HG03135 (cell line): ENCODE results near the gene KEL.
"Not testable (repeated sequence)": the region's sequence is repeated elsewhere in the genome, so short reads cannot be mapped to it uniquely, and the experiment has no call there.

Experiments
- ATAC-seq: cut with Tn5 transposase; IDR thresholded peaks from one replicate; pipeline ENCODE4 v1.9.1; 2021; ENCODE audit warnings: mild to moderate bottlenecking, moderate library complexity; ENCODE audit not compliant: unreplicated experiment

The KEL gene, protein sequence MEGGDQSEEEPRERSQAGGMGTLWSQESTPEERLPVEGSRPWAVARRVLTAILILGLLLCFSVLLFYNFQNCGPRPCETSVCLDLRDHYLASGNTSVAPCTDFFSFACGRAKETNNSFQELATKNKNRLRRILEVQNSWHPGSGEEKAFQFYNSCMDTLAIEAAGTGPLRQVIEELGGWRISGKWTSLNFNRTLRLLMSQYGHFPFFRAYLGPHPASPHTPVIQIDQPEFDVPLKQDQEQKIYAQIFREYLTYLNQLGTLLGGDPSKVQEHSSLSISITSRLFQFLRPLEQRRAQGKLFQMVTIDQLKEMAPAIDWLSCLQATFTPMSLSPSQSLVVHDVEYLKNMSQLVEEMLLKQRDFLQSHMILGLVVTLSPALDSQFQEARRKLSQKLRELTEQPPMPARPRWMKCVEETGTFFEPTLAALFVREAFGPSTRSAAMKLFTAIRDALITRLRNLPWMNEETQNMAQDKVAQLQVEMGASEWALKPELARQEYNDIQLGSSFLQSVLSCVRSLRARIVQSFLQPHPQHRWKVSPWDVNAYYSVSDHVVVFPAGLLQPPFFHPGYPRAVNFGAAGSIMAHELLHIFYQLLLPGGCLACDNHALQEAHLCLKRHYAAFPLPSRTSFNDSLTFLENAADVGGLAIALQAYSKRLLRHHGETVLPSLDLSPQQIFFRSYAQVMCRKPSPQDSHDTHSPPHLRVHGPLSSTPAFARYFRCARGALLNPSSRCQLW

DNA sequence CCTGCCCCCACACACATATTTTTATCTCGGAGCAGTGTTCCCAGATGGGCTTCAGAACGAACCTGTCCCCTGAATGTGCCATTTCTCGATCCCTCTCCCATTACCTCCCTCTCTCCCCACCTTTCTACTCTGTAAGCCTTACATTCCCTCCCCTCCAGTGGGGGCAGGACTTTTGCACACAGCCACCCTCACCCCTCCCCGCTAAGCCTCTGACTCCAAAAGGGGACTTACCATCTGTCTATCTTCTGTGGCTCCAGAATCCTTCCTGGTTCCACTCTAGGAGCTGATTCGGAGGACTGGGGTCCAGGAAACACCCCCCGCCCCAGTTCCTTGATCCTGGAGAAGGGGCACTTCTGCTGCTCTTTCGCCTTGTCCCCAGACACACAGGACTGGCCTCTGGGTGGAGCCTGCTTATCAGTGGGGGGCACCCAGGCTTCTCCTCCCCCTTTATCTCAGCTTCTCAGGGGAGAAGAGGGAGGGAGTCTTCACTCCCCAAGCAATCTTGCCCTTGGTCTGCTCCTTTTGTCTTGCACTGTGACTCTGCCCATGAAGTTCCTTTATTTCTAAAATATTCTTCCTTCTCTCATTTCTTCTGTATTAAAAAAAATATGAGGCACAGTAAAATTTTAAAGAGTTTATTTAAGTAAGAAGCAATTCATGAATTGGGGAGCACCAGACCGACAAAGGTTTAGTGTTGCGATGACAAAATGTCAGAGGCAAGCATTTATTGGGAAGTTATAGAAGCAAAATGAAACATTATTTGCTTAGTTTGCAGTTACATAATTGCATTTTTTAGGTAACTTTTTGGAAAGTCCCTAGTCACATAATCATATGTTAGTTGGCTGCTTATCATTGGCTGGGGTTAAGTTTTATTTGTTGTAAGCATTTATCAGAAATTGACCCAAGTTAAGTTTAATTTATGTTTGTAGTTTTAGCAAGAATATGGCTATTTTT, at the start of gene KEL:
Gene KEL, minus strand, starts transcription at position 391 of the 954 bp plus-strand sequence. Its CDS starts 157 bp downstream, at position 234.
- ATAC-seq = no peak

DNA sequence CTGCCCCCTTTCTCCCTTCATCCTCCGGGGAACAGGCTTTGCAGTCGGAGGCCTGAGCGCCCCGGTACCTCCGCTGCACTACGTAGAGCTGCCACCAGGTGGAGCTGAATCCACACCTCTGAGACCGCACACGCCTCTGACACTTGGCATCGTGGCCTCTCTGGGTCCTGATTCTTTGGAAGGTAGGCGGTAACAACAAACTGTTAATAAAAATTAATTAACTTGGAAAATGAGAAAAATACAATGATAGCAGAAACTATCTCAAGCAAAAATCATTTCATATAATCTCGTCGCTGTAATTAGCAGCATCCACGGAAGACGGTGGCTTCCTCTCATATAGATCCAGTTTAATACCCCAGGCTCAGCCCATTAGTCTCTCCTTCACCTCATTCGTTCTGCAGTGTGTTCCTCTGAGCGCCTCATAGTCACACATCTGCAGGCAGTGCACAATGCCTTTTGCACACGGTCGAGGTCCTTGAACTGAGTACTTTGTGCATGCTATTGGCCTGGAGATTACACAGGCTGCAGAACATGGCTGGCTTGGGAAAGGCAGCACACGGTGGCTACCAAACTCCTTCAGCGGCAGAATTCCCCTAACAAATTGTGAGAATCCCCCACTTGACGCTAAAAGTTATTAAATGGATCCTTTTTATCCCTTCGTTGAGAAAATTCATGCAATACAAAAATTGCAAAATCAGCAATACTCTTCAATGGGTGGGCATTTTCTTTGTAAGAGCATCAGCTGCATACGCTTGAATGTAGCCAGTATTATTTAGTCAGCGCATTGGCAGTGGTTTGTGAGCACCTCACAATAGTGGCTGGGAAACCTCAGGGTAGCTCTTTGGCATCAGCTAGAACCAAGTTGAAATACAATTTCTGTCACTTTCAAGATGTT, 46.1 kb upstream of the KEL start:
- peak; percentile 95 for ATAC-seq

DNA sequence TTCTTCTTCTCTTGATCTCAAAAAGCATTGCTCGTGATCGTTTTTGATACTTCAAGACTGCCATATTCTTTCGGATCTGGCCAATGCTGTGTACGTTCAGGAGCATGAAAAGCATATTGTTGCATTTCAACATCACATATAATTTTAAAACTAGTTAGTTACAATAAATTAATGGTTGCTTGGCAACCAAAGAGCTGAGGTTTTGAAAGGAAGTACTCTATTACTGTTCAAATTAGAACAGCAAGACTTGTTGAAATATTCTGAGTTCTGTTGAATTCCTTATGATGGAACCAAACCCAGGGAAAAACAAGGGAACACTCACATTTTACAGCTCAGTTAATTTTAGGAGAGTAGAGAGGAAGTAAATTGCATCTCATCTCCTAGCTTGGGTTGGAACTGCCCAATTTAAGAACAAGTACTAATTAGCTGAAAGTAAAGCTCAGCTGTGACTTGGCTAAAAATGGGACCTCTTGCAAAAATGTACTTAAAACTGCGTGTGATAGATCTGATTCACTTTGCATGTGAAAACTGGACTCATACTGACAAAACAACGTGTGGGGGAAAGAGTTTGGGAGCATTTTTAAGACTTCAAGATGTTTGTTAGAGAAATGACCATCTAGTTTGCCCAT, 43.6 kb upstream of the KEL start:
- no peak for ATAC-seq

DNA sequence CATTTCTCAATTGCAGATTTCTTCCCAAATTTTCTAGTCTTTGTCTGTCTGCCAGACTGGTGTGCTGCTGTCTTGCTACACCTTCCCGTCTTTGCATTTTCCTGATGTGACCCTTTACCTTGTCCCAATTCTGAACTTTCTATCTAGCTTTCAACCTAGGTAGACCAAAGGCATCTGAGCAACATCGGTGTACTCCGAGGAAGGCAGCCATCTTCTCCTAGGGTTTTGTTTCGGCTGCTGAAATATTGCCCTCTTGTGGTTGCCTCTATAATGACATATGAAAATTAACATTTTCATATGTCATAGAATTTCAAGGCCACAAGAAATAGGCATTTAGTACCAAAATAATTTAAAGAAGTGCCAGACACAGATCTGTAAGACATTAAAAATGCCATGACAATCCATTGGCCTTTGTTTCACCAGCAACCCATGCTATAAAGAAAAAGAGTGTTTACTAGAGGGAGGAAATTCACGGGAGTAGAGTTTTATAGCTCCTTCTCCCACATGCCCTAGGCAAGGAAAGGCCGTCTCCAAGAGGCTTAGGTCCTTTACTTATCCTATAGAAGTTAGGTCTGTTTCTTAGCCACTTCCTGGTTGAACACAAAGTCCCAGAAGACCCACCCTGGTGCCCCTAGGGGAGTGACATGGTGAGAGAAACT, 41.4 kb upstream of the KEL start:
- ATAC-seq = no peak

DNA sequence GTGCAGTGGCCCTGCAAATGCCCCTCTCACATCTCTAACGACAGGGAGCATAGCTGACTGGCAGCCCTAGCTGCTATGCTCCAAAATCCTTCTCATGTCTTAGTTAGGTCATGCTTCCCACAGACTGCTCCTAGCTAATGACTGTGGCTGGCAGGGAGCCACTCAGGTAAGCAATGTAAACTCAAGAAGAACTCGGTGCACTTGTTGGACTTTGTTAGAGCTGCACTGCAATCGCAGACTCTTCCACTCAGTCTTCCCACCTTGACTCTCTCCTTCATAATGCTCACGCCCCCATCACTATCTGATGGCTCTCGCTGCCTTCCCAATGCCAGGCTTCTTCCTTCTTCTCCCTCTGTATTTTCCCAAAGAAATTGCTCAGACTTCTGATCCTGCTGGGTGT, 40.7 kb upstream of the KEL start:
- ATAC-seq = no peak

DNA sequence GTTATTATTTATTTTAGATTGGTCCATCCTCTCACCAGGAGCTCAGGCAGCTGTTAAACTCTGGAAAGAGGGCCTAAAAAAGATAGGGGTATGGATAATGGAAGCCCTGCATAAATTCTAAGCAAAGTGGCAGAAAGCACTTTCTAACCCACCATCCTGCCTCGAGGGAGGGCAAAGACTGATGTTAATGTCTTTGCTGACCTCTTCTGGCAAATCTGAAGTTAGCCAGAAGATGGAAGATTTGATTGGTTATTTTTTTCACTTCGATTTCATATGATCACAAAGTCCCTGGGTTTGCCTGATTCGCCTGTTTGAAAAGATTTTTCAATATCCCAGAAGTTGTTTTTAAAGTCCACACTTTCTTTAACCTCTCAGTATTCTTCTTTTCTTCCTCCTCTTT, 39.9 kb upstream of the KEL start:
- no peak for ATAC-seq

DNA sequence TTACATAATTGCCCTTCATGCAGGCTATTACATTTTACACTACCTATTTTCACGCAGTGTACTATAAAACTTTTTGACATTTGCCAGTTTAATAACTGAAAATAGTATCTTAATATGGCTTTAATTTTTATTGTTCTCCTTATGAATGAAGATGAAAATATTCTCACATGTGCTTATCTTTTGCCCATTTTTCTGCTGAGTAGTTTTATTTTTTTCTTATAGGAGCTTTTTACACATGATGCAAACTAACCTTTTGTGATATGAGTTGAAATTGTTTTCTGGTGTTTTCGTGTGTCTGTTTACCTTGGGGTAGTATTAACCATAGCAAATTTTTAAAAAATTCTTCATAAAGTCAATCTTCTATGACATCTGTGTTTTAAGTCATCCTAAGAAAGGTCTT, 38.5 kb upstream of the KEL start:
- no peak for ATAC-seq

DNA sequence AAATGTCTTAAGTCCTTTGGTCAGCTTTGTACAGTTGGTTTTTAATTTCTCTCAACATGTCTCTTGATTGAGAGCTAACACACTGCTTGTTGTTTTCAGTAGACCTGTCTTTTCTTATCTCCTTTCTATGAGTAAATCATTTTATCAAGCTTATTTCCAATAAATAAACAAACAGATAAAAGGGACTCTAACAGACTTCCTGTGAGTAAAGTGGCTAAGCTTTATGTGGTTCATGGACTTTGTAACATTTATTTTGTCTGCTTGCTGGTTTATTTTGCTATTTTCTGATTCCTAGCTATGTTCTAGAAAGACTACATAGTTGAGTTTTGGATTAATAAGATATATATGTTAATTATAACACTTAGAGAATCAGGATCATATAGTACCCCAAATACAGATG, 37.6 kb upstream of the KEL start:
- no peak for ATAC-seq

DNA sequence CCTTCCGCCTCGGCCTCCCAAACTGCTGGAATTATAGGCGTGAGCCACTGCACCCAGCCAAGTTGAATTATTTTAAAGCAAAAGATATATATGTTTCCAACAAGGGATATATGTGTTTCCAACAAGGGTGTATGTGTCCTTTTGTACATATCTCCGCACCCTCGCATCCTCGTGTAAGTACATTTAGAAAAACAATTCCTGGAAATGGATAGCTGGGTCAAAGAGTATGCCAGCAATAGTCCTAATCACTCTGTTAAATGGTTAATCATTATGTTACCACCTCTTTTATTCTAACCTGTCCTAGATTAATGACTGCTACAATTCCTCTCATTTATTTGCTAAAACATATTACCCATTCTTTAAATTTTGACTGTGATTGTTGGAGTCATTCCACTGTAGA, 36.8 kb upstream of the KEL start:
- no peak for ATAC-seq

DNA sequence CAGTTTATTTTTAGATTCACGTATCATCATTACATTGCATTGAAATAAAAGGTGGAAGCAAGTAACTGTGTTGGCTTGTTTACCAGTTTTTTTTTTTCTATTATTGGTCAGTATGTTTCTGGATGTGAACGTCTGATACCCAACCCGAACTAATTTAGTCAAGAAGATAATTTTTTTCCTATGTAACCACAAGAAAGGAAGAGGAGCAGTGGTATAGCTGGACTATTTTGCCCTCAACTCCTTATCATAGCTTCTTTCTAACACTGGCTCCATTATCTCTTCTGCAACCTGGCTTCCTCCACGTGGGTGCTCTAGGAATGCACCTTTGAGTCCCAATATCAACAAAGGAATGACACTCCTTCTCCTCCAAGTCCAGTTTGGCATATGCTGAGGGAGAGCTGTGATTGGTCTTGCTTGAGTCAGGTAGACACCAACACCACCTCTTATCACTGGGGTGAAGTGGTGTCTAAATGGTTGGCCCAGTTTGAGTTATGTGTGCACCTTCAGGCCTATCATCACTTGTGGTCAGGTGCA, 35.4 kb upstream of the KEL start:
- no peak for ATAC-seq

DNA sequence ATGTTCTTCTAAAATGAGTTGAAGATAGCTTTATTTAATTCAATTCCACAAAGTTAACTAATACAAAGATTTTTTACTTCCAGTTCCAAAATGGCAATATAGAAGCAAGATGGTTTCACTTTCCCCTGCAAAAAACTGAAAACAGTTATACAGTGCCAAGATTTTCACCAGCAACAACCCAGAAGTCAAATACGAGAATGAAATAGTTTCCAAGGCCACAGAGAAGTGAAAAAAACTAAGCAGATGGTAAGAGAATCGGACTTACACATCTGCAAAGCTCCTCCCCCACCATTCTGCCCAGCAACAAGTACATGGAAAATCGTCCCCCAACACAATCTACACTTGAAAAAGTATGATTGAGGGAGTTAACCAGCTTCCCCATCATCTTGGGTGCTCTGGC, 30.3 kb upstream of the KEL start:
- no peak for ATAC-seq

DNA sequence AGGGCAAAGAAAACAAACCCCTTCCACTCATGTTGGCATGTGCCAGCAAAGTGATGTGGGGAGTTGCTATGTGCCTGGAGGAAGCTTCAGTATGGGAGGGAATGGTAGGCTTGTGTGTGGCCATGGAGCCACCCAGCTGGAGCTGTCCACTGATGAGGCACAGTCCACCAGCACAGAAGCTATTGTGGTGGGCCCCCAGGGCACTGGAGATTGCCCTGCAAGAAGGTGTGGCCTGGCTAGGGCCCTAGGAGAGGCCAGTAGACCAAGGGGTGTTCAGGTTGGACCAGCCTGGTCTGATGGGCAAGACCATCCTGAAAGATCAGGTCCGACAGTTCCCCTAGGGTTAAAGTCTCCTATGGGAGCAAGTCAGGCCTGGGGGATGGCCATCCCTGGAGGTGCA, 22.1 kb upstream of the KEL start:
- ATAC-seq = no peak

DNA sequence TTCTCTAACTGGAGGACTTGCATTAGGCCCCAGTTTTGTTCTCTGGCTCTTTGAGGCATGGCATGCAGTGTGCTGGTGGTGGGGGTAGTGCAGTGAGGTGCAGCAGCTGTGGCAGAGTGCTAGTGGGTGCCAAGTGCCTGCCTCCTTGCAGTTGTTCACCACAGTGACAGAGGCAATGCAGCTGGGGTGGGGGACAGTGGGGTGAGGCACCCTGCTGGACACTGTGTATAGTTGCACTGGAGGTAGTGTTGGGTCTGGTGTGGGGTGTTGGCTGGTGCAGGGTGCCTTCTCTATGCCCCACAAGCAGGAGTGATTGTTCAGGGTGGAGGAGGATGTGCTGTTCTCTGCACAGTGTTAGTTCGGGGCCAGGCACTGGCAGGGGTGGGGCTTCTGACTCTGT, 21.7 kb upstream of the KEL start:
- no peak for ATAC-seq

DNA sequence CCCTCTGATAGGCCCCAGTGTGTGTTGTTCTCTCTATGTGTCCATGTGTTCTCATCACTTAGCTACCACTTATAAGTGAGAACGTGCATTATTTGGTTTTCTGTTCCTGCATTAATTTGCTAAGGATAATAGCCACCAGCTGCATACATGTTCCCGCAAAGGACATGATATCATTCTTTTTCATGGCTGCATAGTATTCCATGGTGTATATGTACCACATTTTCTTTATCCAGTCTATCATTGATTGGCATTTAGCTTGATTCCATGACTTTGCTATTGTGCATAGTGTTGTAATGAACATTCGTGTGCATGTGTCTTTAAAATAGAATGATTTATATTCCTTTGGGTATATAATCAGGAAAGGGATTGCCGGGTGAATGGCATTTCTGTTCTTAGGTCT, 16.2 kb upstream of the KEL start:
- ATAC-seq = not testable (repeated sequence)

DNA sequence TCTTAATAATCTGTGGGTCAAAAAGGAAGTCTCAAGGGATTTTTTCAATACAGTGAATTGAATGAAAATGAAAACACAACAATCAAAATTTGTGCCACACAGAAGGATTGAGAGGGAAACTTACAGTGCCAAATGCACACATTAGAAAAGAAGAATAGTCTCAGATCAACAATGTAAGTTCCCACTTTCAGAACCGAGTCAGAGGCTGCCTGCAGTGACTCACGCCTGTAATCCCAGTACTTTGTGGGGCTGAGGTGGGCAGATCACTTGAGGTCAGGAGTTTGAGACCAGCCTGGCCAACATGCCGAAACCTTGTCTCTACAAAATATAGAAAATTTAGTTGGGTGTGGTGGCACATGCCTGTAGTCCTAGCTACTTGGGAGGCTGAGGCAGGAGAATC, 12.5 kb upstream of the KEL start:
- no peak for ATAC-seq

DNA sequence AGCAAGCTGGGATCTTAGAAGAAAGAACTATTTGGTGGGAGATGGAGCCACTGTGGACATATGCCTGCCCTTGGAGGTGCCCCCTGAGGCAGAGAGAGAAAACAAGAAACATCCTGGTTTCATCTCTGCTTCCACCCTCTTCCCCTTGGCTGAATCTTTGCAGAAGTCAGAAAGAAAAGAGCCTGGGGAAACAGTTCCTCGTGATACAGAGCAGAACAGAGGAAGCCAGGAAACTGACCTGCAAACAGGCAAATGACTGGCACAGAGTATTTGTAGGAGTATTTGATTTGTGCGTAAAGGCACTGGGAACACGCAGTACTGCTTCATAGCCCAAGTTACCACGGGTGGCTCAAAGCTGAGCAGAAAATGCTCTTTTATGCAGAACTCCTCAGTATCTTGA, 7.0 kb upstream of the KEL start:
- ATAC-seq = no peak

DNA sequence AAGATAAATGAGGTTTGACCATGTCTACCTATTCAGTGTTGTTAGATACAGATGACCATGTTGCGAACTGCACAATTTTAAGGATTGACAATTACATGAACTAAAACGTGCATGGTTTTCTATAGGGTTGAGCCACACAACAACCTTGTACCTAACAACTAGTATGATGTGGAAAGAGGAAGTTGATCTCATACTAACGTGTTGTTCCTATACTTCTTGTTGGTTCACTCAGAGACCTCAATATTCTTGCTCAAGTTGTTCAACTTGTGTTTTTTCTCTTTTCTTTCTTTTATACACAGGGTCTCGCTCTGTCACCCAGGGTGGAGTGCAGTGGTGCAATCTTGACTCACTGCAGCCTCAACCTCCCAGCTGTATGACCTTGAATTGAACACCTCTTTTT, 6.1 kb upstream of the KEL start:
- no peak for ATAC-seq

DNA sequence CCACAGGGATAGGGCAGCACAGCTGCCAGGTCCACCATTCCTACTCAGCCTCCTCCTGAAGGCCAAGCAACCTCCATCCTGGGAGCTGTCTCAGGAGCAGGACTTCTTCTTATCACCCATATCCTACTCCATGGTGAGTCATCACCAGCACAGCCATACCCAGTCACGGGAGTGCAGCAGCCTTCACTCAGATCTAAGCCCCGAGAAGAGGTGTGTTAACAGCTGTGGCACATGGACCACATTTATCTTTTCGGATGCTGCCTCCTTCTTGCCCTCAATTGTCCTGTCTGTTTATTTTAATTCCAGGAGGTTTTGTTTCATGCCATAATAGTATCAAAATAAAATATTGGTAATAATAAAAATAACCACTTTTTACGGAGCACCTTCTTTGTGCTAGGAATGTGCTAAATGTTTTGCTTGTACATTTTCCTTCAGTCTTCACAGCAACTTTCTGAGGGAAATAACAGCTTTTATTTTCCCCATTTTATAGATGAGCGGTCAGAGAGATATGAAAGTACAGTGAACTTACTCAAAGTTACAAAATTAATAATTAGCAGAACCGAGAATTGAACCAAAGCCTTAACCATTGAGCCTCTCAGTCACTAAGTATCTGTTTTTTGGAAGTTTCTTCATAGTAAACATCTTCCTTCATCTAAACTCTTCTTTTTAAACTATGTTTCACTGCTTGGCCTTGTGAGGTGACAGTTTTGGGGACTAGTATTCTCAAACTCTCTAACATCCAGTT, 2.5 kb upstream of the KEL start:
- ATAC-seq = no peak
